ENCODE measurements around the gene SIDT1. TPM values are rescaled to one million over a fixed set of nuclear protein-coding genes. Genes with fewer than 3 reads are reported as not detected.
A peak's percentile ranks its signal among the peaks of the same experiment; 100 is the strongest.

SIDT1 gene
- total RNA-seq (2014; rRNA removed; shearing (Covaris generic)) = not detected in 2 replicates

DNA sequence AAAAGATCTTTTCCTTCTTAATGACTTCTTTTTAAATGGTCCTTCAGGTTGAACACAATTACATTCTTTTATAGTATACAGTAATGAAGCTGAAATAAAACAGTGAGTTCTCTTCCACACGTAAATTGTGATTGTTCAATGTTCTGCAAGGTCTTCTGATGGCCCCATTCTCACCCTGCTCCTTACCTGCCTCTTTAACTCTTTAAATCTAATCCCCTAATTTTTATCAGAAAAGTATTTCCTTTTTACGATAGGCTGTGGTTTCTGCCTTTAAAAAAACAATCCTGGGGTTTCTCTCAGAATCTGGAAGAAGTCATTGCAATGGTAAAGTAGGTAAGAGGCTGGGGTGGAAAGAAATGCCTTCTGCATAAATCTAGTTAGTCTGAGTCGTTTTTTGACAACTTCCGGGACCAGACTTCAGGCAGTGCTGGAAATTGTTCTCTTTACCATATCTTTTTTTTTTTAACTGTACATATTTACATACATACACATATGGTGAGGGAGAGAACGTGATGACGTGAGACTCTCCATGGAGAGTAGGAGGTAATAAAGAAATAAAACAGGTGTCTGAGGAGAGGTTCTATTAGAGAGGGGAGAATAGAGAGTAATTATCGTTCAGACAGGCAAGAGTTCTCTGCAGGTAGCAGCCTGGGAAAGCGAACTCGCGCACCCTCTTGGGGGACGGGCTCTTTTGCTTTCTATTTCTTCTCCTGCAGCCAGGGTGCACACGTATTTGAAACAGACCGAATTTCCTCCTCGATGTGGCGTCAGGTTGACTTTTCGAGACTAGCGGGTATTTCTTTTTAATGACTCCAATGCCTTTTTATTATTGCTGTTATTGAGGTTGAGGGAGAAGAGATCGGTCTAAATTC lies at the start of gene SIDT1:
Gene SIDT1, plus strand, starts transcription at position 730 of the 872 bp plus-strand sequence. CDS start 467 bp downstream, outside the sequence.
- DNase-seq (ENCODE audit: low spot score) = no peak

DNA sequence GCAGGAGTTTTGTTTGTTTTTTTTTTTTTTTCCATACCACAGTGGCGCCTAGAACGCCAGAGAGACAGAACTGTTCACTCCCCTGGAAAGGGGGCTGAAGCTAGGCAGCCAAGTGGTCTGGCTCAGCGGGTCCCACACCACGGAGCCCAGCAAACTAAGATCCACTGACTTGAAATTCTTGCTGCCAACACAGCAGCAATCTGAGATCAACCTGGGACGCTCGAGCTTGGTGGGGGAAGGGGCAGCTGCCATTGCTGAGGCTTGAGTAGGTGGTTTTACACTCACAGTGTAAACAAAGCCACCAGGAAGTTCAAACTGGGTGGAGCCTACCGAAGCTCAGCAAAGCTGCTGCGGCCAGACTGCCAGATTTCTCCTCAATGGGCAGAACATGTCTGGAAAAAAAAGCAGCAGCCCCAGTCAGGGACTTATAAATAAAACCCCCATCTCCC lies 47.2 kb upstream of the SIDT1 start:
- DNase-seq (ENCODE audit: low spot score) = no peak

DNA sequence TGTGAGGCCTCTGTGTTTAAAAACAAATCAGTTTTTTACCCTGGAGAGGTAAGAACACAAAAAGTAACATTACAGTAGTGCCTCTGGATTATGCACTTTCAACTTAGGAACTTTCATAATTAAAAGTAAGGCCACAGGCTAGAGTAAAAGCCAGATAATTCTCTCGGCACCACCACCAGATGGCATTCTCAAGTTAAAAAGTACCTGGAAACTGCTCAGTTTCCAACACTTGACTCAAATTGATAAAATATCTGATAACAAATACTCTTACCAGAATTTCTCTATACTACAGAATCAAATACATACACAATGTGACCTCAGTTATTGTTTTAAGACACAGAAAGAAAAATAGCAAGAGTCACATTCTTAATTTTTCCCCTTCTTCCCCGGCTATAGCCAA lies 37.3 kb upstream of the SIDT1 start:
- DNase-seq (ENCODE audit: low spot score) = no peak

DNA sequence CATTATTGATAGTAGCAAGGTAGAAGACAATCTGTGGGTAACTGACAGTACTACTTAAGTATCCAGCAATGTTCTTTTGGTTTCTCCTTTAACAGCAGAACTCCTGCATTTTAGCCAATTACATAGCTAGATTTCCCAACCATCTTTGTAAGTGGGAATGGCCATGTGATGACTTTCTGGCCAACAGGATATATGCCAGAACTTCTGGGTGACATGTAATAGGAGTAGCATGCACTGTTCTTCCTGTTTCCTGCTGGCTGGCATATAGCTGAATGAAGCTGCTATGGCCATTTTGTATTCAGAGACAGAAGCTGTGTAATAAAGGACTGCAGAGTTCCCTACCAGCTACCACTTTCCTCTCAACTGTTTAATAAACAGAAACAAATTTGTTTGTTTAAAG lies 35.4 kb upstream of the SIDT1 start:
- peak; percentile 43 for DNase-seq (ENCODE audit: low spot score)

DNA sequence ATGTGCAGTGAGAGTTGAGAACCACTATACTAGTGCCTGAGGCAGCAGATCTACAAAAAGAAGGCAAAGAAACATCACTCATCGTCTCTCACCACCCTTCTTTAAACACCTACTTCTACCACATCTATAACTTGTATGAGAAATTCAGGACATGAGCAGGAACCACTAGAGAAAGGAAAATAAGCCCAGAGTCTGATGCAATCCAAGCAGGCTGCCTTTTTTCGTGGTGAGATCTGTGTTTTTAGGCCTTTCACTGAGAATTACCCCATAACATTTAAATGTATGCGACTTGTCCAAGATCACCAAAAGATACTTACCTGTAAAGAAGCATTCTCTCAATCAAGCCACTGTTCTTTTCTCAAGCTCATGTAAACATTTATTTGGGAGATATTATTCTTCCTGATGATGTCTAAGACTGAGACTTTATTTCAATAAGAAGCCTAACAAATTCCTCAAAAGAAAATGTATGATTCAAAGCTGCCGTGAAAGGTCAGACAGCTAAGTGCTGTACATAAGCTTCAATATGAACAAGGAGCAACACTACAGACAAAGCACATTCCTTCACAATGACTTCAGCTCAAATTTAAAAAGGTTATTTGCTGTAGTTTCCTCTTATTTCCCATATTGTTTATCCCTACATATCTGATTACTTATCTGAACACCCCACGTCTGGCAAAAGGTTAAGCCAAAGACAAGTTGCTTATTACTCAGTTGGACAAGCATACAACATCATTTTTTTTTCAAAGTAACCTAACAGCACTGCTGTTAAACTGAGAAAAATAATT lies 33.9 kb upstream of the SIDT1 start:
- peak; percentile 55 for DNase-seq (ENCODE audit: low spot score)

DNA sequence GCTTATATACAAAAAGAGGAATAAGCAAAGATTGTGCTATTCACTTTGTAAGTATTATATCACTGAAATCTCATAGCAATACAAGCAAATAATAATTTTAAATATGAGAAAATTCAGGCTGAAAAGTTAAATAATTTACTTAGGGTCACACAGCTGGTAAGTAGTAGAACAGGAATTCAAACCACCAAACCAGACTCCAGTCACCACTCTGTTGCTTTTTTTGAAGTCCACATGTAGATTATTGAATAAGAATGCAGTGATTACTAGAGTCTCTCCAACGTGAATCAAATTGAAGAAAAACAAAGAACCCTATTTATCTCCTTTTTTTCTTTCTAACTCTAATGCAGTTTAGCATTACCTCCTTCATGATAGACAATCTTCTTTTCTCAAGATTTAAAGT lies 33.3 kb upstream of the SIDT1 start:
- no peak for DNase-seq (ENCODE audit: low spot score)

DNA sequence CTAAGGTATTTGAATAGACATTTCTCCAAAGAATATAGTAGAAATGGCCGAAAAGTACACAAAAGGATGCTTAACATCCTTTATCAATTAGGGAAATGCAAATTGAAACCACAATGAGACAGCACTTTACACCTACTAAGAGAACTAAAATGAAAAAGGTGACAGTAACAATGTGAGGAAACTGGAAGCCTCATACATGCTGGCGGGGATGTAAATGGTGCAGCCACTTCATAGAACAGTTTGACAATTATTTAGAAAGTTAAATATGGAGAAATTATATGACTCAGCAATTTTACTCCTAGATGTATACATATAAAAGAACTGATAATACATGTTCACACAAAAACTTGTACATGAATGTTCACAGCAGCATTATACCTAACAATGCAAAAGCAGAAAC lies 30.8 kb upstream of the SIDT1 start:
- DNase-seq (ENCODE audit: low spot score) = no peak

DNA sequence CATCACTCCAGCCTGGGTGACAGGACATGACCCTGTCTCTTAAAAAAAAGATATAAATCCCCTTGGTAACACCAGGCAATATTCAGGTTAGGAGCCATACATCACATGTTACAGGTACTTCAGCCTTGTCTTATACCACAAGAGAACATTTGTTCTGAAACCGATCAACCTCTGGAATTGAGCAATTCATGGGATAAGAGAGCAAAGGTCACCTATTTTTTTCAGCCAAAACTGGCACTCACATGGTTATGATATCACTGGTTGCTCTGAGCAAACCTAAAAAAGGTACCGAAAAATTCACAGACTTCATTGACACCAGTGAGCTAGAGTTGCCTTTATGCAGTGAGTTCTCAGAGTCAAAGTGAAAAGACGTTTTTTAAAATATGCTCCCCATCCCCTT lies 26.5 kb upstream of the SIDT1 start:
- no peak for DNase-seq (ENCODE audit: low spot score)

DNA sequence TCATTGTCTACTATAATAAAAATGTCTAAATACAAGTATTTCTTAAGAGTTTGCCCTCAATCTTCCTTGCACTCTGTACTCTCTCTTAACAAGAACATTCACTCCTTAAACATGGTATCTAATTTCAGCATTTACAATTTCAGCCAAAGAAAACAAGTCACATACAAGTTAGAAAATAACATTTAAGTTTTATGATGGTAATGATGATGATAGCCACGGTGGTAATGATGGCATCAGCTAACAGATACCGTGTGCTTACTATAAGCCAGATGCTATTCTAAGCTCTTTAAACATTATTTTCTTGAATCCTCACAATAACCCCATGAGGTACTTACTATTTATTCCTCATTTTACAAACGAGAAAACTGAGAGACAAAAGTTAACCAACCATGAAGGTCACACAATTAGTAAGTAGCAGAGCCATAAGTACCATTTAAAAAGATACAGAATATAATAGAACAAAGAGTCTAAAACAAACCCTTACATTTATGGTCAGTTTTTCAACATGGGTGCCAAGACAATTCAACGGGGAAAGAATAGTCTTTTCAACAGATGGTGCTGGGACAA lies 24.8 kb upstream of the SIDT1 start:
- DNase-seq (ENCODE audit: low spot score) = no peak

DNA sequence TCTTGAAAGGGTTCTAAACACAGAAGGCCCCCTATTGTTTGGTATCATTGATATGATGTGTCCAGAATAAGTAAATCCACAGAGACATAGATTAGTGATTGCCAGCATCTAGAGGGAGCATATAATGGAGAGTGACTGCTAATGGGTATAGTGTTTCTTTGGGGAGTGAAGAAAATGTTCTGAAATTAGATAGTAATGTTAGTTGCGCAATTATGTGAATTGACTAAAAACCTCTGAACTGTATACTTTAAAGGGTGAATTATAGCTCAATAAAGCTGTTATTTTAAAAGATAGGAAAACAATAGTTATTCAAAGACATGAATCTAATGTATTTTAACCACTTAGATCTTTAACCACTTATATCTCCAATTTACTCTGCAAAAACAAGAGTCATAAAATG lies 23.4 kb upstream of the SIDT1 start:
- DNase-seq (ENCODE audit: low spot score) = no peak

DNA sequence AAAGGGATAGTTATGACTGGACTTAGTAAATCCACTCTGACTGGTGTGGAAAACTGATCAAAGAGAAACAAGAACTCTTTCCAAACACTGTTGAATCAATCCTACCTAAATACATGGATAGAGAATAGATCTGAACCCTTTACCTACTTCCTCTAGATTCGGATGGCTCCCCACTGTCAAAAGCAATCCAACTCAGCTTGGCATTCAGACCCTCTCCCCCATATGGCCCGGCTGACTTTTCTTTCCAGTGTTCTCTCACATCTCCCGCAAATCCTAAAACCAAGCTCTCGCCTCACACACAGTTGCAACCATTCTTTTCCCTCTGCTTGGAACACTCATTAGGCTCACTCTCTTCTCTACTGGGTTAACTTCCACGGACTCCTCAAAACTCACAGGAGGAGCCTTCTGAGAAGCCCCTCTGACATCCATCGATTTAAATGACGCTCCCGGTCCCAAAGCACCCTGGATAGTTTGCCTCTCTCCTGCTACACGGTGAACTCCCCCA lies 18.0 kb upstream of the SIDT1 start:
- DNase-seq (ENCODE audit: low spot score) = no peak

DNA sequence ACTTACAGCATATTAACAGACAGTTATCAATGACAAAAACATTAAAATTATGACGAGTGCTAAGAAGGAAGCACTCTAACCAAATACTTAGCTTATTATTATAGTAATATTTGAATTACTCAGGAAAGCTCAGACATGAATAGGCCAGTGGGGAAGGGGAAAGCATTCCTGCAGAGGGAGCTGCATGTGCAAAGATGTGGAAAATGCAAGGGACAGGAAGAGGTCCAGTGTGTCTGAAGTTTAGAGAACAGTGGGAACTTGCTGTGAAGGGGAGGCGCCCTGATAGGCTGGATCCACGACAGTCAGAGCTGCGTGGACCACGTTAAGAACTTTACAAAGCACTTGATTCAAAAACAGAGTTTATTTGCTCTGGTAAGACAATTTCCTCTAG lies 16.2 kb upstream of the SIDT1 start:
- DNase-seq (ENCODE audit: low spot score) = no peak

DNA sequence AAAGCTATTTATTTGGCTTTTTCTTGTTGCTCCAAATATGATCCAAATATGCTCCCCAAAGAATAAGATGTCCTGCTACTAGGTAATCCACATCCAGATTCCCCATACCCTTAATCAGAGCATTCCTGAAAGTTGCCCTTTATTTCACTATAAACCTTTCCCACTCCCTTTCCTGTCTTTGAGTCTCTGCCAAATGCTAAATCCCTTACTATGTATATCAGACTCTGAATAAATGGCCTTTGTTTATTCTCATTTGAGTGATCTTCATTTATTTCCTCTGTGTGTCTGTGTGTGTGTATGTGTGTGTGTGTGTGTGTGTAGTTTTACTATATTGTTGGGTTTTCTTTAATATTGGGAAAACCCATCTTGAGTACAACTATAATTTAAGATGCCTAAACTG lies 10.4 kb upstream of the SIDT1 start:
- no peak for DNase-seq (ENCODE audit: low spot score)

DNA sequence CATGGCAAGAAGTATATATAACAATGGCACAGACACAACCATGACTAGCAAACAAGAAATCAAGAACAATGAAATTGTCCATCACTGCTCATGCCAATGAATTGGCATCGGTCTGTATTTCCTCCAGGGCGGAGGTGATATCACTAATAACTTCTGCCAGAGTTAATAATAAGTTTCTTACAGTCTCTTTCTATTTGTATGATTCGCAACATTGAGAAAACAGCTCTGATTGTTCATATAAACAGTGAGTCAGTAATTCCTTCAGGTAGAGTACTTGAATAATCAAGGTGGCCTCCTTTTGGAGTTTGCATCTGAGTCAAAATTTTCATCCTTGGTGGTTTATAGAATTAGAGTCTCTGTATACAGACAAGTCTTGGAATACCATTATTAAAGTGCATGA lies 9.1 kb upstream of the SIDT1 start:
- no peak for DNase-seq (ENCODE audit: low spot score)

DNA sequence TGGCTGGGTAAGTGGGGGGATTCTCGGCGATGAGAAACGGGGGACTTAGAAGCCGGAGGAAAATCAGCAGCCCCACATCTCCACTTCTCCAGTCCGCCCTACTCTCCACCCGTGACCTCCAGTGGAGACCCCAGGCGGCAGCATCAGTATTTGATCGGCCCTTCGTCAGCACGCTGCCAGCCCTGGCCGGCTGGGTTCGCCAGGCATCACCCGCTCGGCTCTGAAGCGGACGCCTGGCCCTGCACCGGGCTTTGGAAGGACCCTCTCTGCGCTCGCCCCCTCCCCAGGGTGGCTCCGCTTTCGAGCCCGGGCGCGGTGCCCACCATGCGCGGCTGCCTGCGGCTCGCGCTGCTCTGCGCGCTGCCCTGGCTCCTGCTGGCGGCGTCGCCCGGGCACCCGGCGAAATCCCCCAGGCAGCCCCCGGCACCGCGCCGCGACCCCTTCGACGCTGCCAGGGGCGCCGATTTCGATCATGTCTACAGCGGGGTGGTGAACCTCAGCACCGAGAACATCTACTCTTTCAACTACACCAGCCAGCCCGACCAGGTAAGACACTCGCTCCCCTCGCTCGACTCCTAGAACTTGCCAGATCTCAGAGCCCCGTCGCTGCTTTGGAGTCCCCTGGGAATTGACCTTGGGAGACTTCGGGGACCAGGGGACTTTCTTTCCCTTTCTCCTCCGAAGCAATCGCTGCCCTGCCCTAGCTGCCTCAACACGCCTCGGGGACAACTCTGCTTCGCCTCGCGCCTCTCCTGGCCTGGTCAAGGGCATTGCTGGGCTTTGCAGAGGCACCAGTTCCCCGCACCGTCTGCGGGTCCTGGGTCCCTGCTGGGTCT lies 561 bp downstream of the SIDT1 start:
- DNase-seq (ENCODE audit: low spot score) = no peak

DNA sequence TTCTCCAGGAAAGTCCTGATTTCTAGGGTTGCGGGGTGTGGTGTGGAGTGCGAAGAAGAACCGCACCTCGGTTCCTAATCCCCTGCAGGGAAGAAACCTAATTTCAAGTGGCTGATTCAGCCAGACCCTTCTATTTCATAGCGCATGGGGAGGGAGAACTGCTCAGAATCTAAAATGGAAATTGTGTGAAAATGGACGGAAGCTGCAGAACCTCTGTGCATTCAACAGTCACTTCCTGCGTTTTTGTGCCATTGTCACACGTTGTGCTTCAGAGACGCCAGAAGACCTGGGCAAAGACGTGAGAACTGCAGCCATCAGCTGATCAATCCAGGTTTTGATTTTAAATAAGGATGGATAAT lies 1.2 kb downstream of the SIDT1 start:
- no peak for DNase-seq (ENCODE audit: low spot score)

DNA sequence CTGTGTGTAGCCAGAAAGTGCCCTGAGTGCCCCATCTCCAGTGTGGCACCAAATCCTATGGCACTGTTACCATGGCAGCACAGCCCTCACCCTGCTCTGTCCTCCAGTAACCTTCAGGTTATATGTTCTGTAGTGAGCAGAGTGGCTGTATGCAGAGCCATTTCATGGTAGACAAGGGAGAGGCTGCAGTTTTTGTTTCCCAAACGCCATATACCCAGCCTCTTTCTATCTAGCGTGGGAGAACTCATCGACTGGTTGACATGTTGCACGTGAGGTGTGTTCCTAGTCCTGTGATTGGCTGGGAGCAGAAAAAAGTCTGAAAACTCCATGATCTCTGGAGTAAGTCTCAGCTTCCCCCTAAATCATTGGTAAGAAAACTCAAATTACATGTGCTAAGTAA lies 2.0 kb downstream of the SIDT1 start:
- no peak for DNase-seq (ENCODE audit: low spot score)

DNA sequence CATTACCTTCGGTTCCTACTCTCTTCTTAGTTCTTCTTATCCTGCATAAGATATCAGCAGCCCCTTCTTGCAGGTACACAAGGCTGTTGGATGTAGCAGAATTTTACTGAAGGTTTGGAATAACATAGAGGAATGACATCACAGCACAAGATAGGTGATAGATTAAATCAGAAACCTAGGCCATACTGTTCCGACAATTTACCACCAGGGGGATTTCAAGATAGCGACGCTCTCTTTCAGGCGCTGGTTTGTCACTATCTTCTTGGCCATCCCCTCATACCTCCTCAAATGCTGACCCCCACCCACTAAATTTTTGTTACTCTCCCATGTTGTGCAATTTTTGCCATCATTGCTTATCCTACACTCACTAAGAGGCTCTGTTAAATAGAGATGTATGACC lies 3.5 kb downstream of the SIDT1 start:
- no peak for DNase-seq (ENCODE audit: low spot score)

DNA sequence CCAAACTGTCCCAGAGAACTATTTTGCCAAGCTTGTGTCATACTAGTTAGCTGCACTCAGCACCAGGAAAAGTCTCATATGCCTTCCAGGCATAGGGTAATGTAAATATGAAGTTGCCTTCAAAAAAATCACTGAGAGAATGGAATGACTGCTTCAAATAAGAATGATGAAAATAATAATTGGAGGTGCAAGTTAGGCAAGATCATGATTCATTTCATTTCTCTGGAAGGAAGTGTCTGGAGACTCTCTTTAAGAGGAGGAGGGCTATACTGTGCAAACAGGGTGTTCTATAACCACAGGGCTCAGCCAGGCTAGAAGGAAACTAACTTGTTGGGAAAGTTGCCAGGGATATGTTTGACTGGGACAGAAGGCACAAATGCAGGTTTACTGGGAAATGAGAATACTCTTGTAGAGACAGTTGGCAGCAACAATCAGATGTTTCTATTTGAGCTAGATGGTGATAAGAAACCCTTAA lies 4.3 kb downstream of the SIDT1 start:
- DNase-seq (ENCODE audit: low spot score) = peak; percentile 56

DNA sequence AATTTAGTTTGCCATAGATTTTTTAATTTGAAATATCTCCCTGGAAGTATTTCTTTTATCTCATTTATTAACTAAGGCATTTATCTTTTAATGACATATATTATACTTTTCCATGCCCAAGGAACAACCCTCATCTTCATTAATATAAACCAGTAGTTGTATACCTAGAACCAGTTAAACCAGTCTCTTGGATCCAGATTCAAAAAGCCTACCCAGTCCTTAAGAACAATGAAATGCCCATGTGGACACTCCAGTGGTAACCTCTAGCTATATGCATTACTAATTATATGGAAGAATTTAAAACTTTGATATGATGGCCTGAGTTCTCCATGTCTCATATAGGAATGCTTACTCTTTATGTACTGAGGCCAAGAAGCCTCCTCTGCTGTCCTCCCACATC lies 4.8 kb downstream of the SIDT1 start:
- DNase-seq (ENCODE audit: low spot score) = no peak

DNA sequence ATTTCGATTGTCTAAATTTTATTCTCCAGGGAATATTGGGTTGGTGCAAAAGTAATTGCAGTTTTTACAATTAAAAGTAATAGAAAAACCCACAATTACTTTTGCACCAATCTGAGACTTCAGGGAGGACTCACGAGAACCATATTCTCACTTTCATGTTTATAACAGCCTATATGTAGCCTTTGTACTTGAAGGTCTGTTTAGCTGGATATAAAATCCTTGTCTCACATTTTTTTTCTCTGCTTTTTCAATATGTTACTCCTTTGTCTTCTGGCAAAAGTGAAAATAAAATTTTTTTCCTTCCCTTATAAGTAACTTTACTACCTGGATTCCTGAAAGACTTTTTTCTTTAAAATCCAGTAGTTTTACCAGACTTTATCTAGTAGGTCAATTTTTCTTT lies 9.2 kb downstream of the SIDT1 start:
- DNase-seq (ENCODE audit: low spot score) = no peak

DNA sequence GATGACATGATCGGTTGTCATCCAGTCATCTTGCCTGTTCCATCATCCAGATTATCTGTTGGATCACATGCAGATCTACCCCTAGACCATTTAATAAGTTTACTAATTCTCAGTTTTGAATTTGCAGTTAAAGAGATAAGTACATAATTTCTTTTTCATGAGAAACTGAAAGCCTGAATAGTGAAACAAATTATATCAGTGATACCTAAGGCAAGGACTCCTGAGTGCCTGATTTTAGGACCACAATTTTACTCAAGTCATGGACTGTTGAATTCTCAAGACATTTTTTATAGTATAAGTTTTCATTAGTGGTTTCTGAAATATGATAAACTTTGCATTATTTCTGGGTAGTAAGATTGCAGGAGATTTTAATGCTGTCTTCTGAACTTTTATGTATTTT lies 13.2 kb downstream of the SIDT1 start:
- DNase-seq (ENCODE audit: low spot score) = no peak
